ENCODE results near the gene DXO.

- TF ChIP-seq EZH2 (IDR thresholded peaks at IDR 0.05; ENCODE audit: low read length) (no peak), CTCF (optimal IDR thresholded peaks at IDR 0.05 in 1 of 3, IDR thresholded peaks at IDR 0.05 in 1 of 3, conservative IDR thresholded peaks at IDR 0.05 in 1 of 3; ENCODE audit: extremely low read depth in 1 of 3, insufficient read depth in 2 of 3, low read length in 3 of 3) (no peak)
Measured at GRCh38 chr6:31935021-31935420, 36.9 kb downstream of the DXO start.

Measured in keratinocyte (primary cell).